Loucy (cell line): ENCODE measurements around the gene MRPL20.

Experiments used
- CTCF ChIP-seq: fragments of 200-600 bp; sonication (generic); conservative IDR thresholded peaks from 2 replicates; pipeline ENCODE4 v1.5.1; 2014; ENCODE audit warnings: mild to moderate bottlenecking, antibody characterized with exemption, low read length
- EZH2phosphoT487 ChIP-seq: fragments of 200-600 bp; IDR thresholded peaks from 2 replicates; pipeline ENCODE4 v1.6.1; 2018; ENCODE audit warnings: antibody characterized with exemption, mild to moderate bottlenecking, moderate library complexity, borderline replicate concordance

GRCh38 chr1:1364266-1364665, 42.8 kb downstream of the MRPL20 start:
- no peak for TF ChIP-seq CTCF
- TF ChIP-seq EZH2phosphoT487, result no peak
